ENCODE results near the gene RINT1. TPM values are rescaled to one million over a fixed set of nuclear protein-coding genes. Genes with fewer than 3 reads are reported as not detected.
A peak's percentile ranks its signal among the peaks of the same experiment; 100 is the strongest.

RINT1 gene
- total and polyA plus RNA-seq, 2 of the 13 experiments (the other 11 are each of a cell fraction or from before 2014, with no cell fraction given): 14.7 to 19.3 TPM

- TF ChIP-seq, protein P1, sequence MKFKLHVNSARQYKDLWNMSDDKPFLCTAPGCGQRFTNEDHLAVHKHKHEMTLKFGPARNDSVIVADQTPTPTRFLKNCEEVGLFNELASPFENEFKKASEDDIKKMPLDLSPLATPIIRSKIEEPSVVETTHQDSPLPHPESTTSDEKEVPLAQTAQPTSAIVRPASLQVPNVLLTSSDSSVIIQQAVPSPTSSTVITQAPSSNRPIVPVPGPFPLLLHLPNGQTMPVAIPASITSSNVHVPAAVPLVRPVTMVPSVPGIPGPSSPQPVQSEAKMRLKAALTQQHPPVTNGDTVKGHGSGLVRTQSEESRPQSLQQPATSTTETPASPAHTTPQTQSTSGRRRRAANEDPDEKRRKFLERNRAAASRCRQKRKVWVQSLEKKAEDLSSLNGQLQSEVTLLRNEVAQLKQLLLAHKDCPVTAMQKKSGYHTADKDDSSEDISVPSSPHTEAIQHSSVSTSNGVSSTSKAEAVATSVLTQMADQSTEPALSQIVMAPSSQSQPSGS (CRISPR knock-in tag; IDR thresholded peaks at IDR 0.05): peak; percentile 68; the same call in 1 of the 2 replicates
- TF ChIP-seq NONO (IDR thresholded peaks at IDR 0.05) (no peak), NONO (CRISPR knock-in tag; conservative IDR thresholded peaks at IDR 0.05) (peak; percentile 83), FOXO1 (CRISPR knock-in tag; IDR thresholded peaks at IDR 0.05) (peak; percentile 79), ZNF468 (CRISPR knock-in tag; IDR thresholded peaks at IDR 0.05) (no peak), KLF9 (CRISPR knock-in tag; IDR thresholded peaks at IDR 0.05; ENCODE audit: low read depth) (peak; percentile 89; the same call in 1 of the 2 replicates), AKNA (CRISPR knock-in tag; IDR thresholded peaks at IDR 0.05; ENCODE audit: borderline replicate concordance) (no peak), PRDM15 (CRISPR knock-in tag; IDR thresholded peaks at IDR 0.05) (no peak), ZNF567 (CRISPR knock-in tag; IDR thresholded peaks at IDR 0.05; ENCODE audit: borderline replicate concordance) (peak; percentile 66; the same call in 1 of the 2 replicates), NAIF1 (CRISPR knock-in tag; IDR thresholded peaks at IDR 0.05; ENCODE audit: borderline replicate concordance) (no peak)
- TF ChIP-seq, protein P2, sequence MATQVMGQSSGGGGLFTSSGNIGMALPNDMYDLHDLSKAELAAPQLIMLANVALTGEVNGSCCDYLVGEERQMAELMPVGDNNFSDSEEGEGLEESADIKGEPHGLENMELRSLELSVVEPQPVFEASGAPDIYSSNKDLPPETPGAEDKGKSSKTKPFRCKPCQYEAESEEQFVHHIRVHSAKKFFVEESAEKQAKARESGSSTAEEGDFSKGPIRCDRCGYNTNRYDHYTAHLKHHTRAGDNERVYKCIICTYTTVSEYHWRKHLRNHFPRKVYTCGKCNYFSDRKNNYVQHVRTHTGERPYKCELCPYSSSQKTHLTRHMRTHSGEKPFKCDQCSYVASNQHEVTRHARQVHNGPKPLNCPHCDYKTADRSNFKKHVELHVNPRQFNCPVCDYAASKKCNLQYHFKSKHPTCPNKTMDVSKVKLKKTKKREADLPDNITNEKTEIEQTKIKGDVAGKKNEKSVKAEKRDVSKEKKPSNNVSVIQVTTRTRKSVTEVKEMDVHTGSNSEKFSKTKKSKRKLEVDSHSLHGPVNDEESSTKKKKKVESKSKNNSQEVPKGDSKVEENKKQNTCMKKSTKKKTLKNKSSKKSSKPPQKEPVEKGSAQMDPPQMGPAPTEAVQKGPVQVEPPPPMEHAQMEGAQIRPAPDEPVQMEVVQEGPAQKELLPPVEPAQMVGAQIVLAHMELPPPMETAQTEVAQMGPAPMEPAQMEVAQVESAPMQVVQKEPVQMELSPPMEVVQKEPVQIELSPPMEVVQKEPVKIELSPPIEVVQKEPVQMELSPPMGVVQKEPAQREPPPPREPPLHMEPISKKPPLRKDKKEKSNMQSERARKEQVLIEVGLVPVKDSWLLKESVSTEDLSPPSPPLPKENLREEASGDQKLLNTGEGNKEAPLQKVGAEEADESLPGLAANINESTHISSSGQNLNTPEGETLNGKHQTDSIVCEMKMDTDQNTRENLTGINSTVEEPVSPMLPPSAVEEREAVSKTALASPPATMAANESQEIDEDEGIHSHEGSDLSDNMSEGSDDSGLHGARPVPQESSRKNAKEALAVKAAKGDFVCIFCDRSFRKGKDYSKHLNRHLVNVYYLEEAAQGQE (IDR thresholded peaks at IDR 0.05; ENCODE audit: borderline replicate concordance in 1 of 2, low read depth in 1 of 2, low read length in 2 of 2): peak in 1 of 2 experiments; percentile 56; a peak in 1 of 4 replicates
Observed at GRCh38 chr7:105531792-105532671, at the start of gene RINT1 (continued).
